HCT116 (cell line): ENCODE results near the gene HYKK.

ENCODE experiments used
- CBX3 ChIP-seq: IDR thresholded peaks from 2 replicates; pipeline ENCODE4 v1.6.1; 2012; ENCODE audit warnings: low read depth
- EZH2 ChIP-seq: fragments of 200-600 bp; sonication (generic); IDR thresholded peaks from 2 replicates; pipeline ENCODE4 v1.6.1; 2017; ENCODE audit warnings: antibody characterized with exemption, mixed run types
- POLR2A ChIP-seq: IDR thresholded peaks from 2 replicates; pipeline ENCODE4 v1.7.0; 2011; ENCODE audit warnings: borderline replicate concordance; ENCODE audit not compliant: insufficient read depth, insufficient read length; ENCODE audit errors: extremely low read depth
- POLR2AphosphoS5 ChIP-seq: IDR thresholded peaks from 2 replicates; pipeline ENCODE4 v1.6.1; 2011; ENCODE audit warnings: mild to moderate bottlenecking, low read depth, low read length, moderate library complexity
- RAD21 ChIP-seq: IDR thresholded peaks from 2 replicates; pipeline ENCODE4 v1.6.1; 2012; ENCODE audit warnings: low read depth, mild to moderate bottlenecking
- SIN3A ChIP-seq: IDR thresholded peaks from 2 replicates; pipeline ENCODE4 v1.6.1; 2012; ENCODE audit warnings: low read depth
- TF ChIP-seq, protein P1 (sequence below), 3 experiments: fragments of 200-600 bp in 1 of 3; sonication (generic) in 1 of 3; IDR thresholded peaks in 2 of 3; conservative IDR thresholded peaks in 1 of 3; 2 replicates each; pipeline ENCODE4 v1.5.1; 2012 to 2017; ENCODE audit warnings: low read depth in 2 of 3, low read length in 2 of 3, antibody characterized with exemption in 1 of 3, borderline replicate concordance in 1 of 3, control low read depth in 1 of 3, mild to moderate bottlenecking in 1 of 3, mixed read lengths in 1 of 3, mixed run types in 1 of 3, moderate library complexity in 1 of 3; ENCODE audit not compliant: insufficient read depth in 1 of 3
- TF ChIP-seq, protein P2 (sequence below): IDR thresholded peaks from 2 replicates; pipeline ENCODE4 v1.6.1; 2012; ENCODE audit warnings: low read depth
- TF ChIP-seq, protein P3 (sequence below): IDR thresholded peaks from 2 replicates; pipeline ENCODE4 v1.6.1; 2012
- TF ChIP-seq, protein P4 (sequence below): IDR thresholded peaks from 2 replicates; pipeline ENCODE4 v1.6.1; 2012

DNA sequence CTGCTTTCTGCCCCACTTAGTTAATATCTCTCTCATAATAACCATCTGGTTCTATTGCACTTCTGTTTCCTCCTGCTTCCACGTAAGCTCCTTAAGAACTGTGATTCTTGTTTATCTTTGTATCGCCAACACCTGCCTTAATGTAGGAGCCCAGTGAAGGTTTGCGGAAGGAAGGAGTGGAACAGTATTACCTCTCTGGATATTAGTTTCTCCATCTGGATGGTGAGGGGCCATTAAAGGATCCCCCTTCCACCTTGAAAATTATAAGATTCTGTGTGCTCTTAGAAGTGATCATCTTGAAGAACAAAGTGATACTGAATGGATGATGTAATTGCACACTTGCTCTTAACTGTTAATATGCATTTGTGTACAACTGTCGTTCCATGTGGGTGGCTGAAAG is 60.2 kb downstream of the HYKK start:
- TF ChIP-seq EZH2 (no peak), POLR2A (no peak), RAD21 (no peak), CBX3 (no peak), POLR2AphosphoS5 (no peak), SIN3A (no peak)
- TF ChIP-seq, protein P1, sequence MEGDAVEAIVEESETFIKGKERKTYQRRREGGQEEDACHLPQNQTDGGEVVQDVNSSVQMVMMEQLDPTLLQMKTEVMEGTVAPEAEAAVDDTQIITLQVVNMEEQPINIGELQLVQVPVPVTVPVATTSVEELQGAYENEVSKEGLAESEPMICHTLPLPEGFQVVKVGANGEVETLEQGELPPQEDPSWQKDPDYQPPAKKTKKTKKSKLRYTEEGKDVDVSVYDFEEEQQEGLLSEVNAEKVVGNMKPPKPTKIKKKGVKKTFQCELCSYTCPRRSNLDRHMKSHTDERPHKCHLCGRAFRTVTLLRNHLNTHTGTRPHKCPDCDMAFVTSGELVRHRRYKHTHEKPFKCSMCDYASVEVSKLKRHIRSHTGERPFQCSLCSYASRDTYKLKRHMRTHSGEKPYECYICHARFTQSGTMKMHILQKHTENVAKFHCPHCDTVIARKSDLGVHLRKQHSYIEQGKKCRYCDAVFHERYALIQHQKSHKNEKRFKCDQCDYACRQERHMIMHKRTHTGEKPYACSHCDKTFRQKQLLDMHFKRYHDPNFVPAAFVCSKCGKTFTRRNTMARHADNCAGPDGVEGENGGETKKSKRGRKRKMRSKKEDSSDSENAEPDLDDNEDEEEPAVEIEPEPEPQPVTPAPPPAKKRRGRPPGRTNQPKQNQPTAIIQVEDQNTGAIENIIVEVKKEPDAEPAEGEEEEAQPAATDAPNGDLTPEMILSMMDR (IDR thresholded peaks at IDR 0.05 in 2 of 3, conservative IDR thresholded peaks at IDR 0.05 in 1 of 3; ENCODE audit: borderline replicate concordance in 1 of 3, insufficient read depth in 1 of 3, low read depth in 2 of 3, low read length in 2 of 3) = no peak
- TF ChIP-seq, protein P2, sequence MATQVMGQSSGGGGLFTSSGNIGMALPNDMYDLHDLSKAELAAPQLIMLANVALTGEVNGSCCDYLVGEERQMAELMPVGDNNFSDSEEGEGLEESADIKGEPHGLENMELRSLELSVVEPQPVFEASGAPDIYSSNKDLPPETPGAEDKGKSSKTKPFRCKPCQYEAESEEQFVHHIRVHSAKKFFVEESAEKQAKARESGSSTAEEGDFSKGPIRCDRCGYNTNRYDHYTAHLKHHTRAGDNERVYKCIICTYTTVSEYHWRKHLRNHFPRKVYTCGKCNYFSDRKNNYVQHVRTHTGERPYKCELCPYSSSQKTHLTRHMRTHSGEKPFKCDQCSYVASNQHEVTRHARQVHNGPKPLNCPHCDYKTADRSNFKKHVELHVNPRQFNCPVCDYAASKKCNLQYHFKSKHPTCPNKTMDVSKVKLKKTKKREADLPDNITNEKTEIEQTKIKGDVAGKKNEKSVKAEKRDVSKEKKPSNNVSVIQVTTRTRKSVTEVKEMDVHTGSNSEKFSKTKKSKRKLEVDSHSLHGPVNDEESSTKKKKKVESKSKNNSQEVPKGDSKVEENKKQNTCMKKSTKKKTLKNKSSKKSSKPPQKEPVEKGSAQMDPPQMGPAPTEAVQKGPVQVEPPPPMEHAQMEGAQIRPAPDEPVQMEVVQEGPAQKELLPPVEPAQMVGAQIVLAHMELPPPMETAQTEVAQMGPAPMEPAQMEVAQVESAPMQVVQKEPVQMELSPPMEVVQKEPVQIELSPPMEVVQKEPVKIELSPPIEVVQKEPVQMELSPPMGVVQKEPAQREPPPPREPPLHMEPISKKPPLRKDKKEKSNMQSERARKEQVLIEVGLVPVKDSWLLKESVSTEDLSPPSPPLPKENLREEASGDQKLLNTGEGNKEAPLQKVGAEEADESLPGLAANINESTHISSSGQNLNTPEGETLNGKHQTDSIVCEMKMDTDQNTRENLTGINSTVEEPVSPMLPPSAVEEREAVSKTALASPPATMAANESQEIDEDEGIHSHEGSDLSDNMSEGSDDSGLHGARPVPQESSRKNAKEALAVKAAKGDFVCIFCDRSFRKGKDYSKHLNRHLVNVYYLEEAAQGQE = no peak
- TF ChIP-seq, protein P3, sequence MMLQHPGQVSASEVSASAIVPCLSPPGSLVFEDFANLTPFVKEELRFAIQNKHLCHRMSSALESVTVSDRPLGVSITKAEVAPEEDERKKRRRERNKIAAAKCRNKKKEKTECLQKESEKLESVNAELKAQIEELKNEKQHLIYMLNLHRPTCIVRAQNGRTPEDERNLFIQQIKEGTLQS = no peak
- TF ChIP-seq, protein P4, sequence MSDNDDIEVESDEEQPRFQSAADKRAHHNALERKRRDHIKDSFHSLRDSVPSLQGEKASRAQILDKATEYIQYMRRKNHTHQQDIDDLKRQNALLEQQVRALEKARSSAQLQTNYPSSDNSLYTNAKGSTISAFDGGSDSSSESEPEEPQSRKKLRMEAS = no peak
